GM23338 (cell line): Measurements from ENCODE around the gene OSBPL5.

ENCODE experiments used
- EZH2 ChIP-seq: fragments of 200-600 bp; sonication (generic); IDR thresholded peaks from one replicate; pipeline ENCODE4 v1.8.0; 2017; ENCODE audit warnings: antibody characterized with exemption, mild to moderate bottlenecking, low read depth; ENCODE audit not compliant: unreplicated experiment
- POLR2AphosphoS5 ChIP-seq: IDR thresholded peaks from 2 replicates; pipeline ENCODE4 v1.6.1; 2016; ENCODE audit warnings: antibody characterized with exemption, low read depth
- TF ChIP-seq, protein P1 (sequence below), 2 experiments: fragments of 200-600 bp in 1 of 2; sonication (generic) in 1 of 2; conservative IDR thresholded peaks; 2 replicates each; pipeline versions ENCODE4 v1.5.1 to v1.6.1; 2016 to 2017; ENCODE audit warnings: antibody characterized with exemption in 2 of 2, low read depth in 2 of 2, mild to moderate bottlenecking in 2 of 2, moderate library complexity in 1 of 2
- TF ChIP-seq, protein P2 (sequence below): IDR thresholded peaks from 2 replicates; pipeline ENCODE4 v1.6.1; 2016; ENCODE audit warnings: antibody characterized with exemption

DNA sequence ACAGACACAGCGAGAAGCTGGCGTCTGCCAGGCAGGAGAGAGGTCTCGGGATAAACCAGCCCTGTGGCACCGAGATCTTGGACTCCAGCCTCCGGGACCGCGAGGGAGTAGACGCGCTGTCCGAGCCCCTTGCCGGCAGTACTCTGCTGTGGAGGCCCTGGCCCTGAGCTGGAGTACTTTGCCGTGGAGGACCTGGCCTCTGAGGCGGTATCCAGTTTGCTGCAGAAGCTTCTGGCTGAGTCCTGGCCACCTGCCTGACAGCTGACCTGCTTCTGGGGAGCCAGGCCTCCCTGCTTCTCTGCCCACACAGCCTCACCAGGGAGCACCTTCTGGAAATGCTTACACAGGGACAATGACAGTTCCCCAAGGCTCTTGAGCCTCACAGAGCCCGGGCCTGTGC is 76.3 kb downstream of the OSBPL5 start:
- TF ChIP-seq, protein P1, sequence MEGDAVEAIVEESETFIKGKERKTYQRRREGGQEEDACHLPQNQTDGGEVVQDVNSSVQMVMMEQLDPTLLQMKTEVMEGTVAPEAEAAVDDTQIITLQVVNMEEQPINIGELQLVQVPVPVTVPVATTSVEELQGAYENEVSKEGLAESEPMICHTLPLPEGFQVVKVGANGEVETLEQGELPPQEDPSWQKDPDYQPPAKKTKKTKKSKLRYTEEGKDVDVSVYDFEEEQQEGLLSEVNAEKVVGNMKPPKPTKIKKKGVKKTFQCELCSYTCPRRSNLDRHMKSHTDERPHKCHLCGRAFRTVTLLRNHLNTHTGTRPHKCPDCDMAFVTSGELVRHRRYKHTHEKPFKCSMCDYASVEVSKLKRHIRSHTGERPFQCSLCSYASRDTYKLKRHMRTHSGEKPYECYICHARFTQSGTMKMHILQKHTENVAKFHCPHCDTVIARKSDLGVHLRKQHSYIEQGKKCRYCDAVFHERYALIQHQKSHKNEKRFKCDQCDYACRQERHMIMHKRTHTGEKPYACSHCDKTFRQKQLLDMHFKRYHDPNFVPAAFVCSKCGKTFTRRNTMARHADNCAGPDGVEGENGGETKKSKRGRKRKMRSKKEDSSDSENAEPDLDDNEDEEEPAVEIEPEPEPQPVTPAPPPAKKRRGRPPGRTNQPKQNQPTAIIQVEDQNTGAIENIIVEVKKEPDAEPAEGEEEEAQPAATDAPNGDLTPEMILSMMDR (conservative IDR thresholded peaks at IDR 0.05; ENCODE audit: low read depth in 2 of 2), result no peak
- TF ChIP-seq POLR2AphosphoS5 (no peak), EZH2 (no peak)
- TF ChIP-seq, protein P2, sequence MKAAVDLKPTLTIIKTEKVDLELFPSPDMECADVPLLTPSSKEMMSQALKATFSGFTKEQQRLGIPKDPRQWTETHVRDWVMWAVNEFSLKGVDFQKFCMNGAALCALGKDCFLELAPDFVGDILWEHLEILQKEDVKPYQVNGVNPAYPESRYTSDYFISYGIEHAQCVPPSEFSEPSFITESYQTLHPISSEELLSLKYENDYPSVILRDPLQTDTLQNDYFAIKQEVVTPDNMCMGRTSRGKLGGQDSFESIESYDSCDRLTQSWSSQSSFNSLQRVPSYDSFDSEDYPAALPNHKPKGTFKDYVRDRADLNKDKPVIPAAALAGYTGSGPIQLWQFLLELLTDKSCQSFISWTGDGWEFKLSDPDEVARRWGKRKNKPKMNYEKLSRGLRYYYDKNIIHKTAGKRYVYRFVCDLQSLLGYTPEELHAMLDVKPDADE, result no peak
